NCI-H1436 (cell line): ENCODE results near the gene SERPINA5.
"Not testable (repeated sequence)": the region's sequence is repeated elsewhere in the genome, so short reads cannot be mapped to it uniquely, and the experiment has no call there.

Experiments used
- DNase-seq: peaks from one replicate; lab custom pipeline; 2025; lab: John Stamatoyannopoulos, UW

Gene SERPINA5

GRCh38 chr14:94598816-94599655 is 17.8 kb downstream of the SERPINA5 start:
- DNase-seq, result no peak

GRCh38 chr14:94599656-94600004 is 18.4 kb downstream of the SERPINA5 start:
- no peak for DNase-seq

GRCh38 chr14:94600148-94600545 is 18.9 kb downstream of the SERPINA5 start:
- DNase-seq, result no peak

GRCh38 chr14:94601884-94602391 is 20.7 kb downstream of the SERPINA5 start:
- no peak for DNase-seq

- no peak for DNase-seq
These were observed 21.5 kb downstream of the SERPINA5 start for GRCh38 chr14:94602722-94603121.

- no peak for DNase-seq
These were observed 24.1 kb downstream of the SERPINA5 start for GRCh38 chr14:94605361-94605760.

- not testable (repeated sequence) for DNase-seq
These were observed 27.7 kb downstream of the SERPINA5 start for GRCh38 chr14:94608966-94609365.

GRCh38 chr14:94611179-94611578 is 30.0 kb downstream of the SERPINA5 start:
- DNase-seq, result no peak

GRCh38 chr14:94612174-94612573 is 30.9 kb downstream of the SERPINA5 start, which contains the start of gene SERPINA3:
Gene SERPINA3, plus strand, starts transcription at chr14:94612391. Its CDS starts 2,051 bp downstream, at chr14:94614442.
- DNase-seq, result no peak

- DNase-seq, result no peak
These were observed 31.6 kb downstream of the SERPINA5 start for GRCh38 chr14:94612580-94613554.

- DNase-seq, result no peak
These were observed 32.8 kb downstream of the SERPINA5 start for GRCh38 chr14:94613720-94614644.

- DNase-seq, result no peak
These were observed 33.6 kb downstream of the SERPINA5 start for GRCh38 chr14:94614802-94615201.

- no peak for DNase-seq
These were observed 34.0 kb downstream of the SERPINA5 start for GRCh38 chr14:94615254-94615653.

- no peak for DNase-seq
These were observed 34.8 kb downstream of the SERPINA5 start for GRCh38 chr14:94615823-94616570.

GRCh38 chr14:94617366-94617941 is 36.2 kb downstream of the SERPINA5 start:
- DNase-seq, result no peak

GRCh38 chr14:94617988-94618822 is 37.0 kb downstream of the SERPINA5 start:
- no peak for DNase-seq

GRCh38 chr14:94619297-94619696 is 38.1 kb downstream of the SERPINA5 start:
- DNase-seq, result no peak

- no peak for DNase-seq
These were observed 39.4 kb downstream of the SERPINA5 start for GRCh38 chr14:94620597-94620996.

GRCh38 chr14:94621358-94622134 is 40.3 kb downstream of the SERPINA5 start:
- DNase-seq, result no peak
